ENCODE data around the gene ZNF507. TPM values are rescaled to one million over a fixed set of nuclear protein-coding genes. Genes with fewer than 3 reads are reported as not detected.

The ZNF507 gene
- total and polyA plus RNA-seq, 9 donors, result 6.4 to 30.5 (median 22.9) TPM

- 70 to 77% (median 71%) methylated on average over 5 of the region's 5 CpGs for WGBS, 3 donors
Observed at GRCh38 chr19:32397671-32398101, 52.3 kb downstream of the ZNF507 start.

GRCh38 chr19:32401992-32402391 is 56.6 kb downstream of the ZNF507 start:
- TF ChIP-seq EP300 (IDR thresholded peaks at IDR 0.05) (no peak), CTCF (IDR thresholded peaks at IDR 0.05) (no peak), POLR2A (IDR thresholded peaks at IDR 0.05) (no peak)

More at GRCh38 chr19:32397671-32398101, 52.3 kb downstream of the ZNF507 start:
- intact Hi-C loops (cut with DNase I), result no loop called here
- H3K36me3 ChIP-seq, result no peaks in the 10 kb centered on the region
- DNase-seq, result no peak
- H3K9me3 ChIP-seq, result no peaks in the 10 kb centered on the region
- TF ChIP-seq POLR2A (IDR thresholded peaks at IDR 0.05) (no peak), EP300 (IDR thresholded peaks at IDR 0.05) (no peak), CTCF (IDR thresholded peaks at IDR 0.05) (no peak)
- no peaks in the 10 kb centered on the region for H3K27me3 ChIP-seq
- no peak overlapping the region for H3K4me3 ChIP-seq
- H3K4me1 ChIP-seq (ENCODE audit: insufficient read depth), result no peaks in the 10 kb centered on the region
- no peak overlapping the region for H3K27ac ChIP-seq

GRCh38 chr19:32403291-32403995 is 58.0 kb downstream of the ZNF507 start:
- Histone ChIP-seq H3K4me3 (no peak overlapping the region), H3K9me3 (no peaks in the 10 kb centered on the region), H3K4me1 (ENCODE audit: insufficient read depth) (peaks cover 3% of the 10 kb centered on the region), H3K36me3 (no peaks in the 10 kb centered on the region), H3K27me3 (no peaks in the 10 kb centered on the region), H3K27ac (no peak overlapping the region)
- no peak for DNase-seq
- TF ChIP-seq POLR2A (IDR thresholded peaks at IDR 0.05), result no peak
- no peak for TF ChIP-seq EP300 (IDR thresholded peaks at IDR 0.05)
- TF ChIP-seq CTCF (IDR thresholded peaks at IDR 0.05), result no peak
- intact Hi-C loops (cut with DNase I), result no loop called here
- WGBS, 3 donors, result 84 to 88% (median 86%) methylated on average over 5 of the region's 5 CpGs

More at GRCh38 chr19:32401992-32402391, 56.6 kb downstream of the ZNF507 start:
- Histone ChIP-seq H3K9me3 (no peaks in the 10 kb centered on the region), H3K27me3 (no peaks in the 10 kb centered on the region), H3K4me1 (ENCODE audit: insufficient read depth) (peaks cover 1% of the 10 kb centered on the region), H3K4me3 (no peak overlapping the region), H3K36me3 (no peaks in the 10 kb centered on the region), H3K27ac (no peak overlapping the region)
- intact Hi-C loops (cut with DNase I), result no loop called here
- DNase-seq, result no peak
- 92 to 98% (median 96%) methylated on average over 1 of the region's 1 CpG for WGBS, 3 donors

- H3K27ac ChIP-seq, result peak overlapping the region; percentile 91 to 97
- peak overlapping the region; percentile 96 for H3K4me3 ChIP-seq
- peaks cover 3% of the 10 kb centered on the region for H3K4me1 ChIP-seq (ENCODE audit: insufficient read depth)
- no peaks in the 10 kb centered on the region for H3K27me3 ChIP-seq
- H3K9me3 ChIP-seq, result no peaks in the 10 kb centered on the region
- WGBS, 3 donors, result 47 to 58% (median 57%) methylated on average over 20 of the region's 20 CpGs
- peak in 4 of 5 donors; percentile 7 to 40 (median 30) for DNase-seq
- H3K36me3 ChIP-seq, result no peaks in the 10 kb centered on the region
- intact Hi-C loops (cut with DNase I), result no loop called here
- TF ChIP-seq POLR2A (IDR thresholded peaks at IDR 0.05), result no peak
- no peak for TF ChIP-seq CTCF (IDR thresholded peaks at IDR 0.05)
- TF ChIP-seq EP300 (IDR thresholded peaks at IDR 0.05), result no peak
Observed at GRCh38 chr19:32404213-32404932, 59.0 kb downstream of the ZNF507 start.

All from ovary (tissue), 9 donors.